DMS79 (cell line): Measurements from ENCODE around the gene SPAST.
"Not testable (repeated sequence)": the region's sequence is repeated elsewhere in the genome, so short reads cannot be mapped to it uniquely, and the experiment has no call there.

Experiments used
- DNase-seq: peaks from one replicate; lab custom pipeline; 2025; lab: John Stamatoyannopoulos, UW

The SPAST gene

GRCh38 chr2:32128636-32129035, 65.3 kb downstream of the SPAST start:
- no peak for DNase-seq

DNA sequence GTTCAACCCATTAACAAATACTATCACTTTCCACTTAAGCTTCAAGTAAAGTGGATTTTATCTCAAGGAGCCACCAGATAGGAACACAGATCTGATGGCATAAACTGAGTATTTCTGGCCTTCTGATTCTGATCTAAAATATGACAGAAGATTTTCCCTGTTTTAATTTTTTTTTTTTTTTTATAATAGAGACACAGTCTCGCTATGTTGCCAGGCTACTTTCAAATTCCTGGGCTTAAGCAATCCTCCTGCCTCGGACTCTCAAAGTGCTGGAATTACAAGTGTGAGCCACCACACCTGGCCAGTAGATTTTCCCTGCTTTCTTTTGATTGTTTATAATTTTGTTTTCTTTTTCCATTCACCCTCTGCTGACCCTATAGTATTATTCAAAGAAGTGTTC, 65.7 kb downstream of the SPAST start:
- no peak for DNase-seq

GRCh38 chr2:32135409-32135808, 72.1 kb downstream of the SPAST start:
- DNase-seq = no peak

- DNase-seq = no peak
These were observed 72.7 kb downstream of the SPAST start for GRCh38 chr2:32136097-32136496.

- DNase-seq = not testable (repeated sequence)
These were observed 88.2 kb downstream of the SPAST start for GRCh38 chr2:32151544-32151943.

- DNase-seq = no peak
These were observed 96.3 kb downstream of the SPAST start for GRCh38 chr2:32159678-32160077.

DNA sequence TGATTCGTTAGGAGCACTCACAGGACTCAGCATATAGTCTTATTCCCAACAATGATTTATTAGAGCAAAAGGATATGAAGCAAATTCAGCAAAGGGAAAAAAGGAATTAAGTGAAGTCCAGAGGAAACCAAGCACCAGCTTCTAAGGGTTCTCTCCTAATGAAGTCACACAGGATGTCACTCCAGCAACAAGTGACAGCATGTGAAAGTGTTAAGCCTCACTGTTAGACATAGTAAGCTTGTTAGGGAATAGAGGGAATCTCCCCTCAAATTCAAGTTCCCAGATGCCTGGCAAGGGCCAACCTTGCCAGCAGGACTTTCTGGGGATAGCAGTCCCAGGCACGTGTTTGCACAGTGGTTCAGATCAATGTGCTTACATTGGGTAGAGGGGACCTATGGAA, 97.9 kb downstream of the SPAST start:
- DNase-seq = no peak

- DNase-seq = not testable (repeated sequence)
These were observed 100.9 kb downstream of the SPAST start for GRCh38 chr2:32164254-32164653.

GRCh38 chr2:32165027-32165347, 101.6 kb downstream of the SPAST start:
- not testable (repeated sequence) for DNase-seq

- DNase-seq = no peak
These were observed 102.8 kb downstream of the SPAST start for GRCh38 chr2:32166115-32166574.

DNA sequence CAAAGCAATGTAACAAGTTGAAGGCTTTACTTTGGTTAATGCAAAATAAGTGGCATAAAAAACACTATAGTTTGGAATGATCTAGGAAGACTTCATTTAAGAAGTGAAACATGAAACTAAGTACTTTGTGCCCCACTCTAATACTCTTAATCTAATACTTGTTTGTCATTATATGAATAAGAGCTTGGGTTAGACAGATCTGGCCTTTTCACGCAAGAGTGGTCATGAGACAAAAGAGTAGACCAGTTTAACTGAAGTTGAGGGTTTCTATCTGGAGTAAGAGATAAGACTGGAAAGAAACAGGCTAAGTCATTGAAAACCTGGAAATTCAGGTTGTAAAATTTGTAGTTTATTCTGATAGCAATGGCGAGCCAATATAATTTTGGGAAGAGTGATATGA, 105.2 kb downstream of the SPAST start:
- DNase-seq = peak; percentile 85

DNA sequence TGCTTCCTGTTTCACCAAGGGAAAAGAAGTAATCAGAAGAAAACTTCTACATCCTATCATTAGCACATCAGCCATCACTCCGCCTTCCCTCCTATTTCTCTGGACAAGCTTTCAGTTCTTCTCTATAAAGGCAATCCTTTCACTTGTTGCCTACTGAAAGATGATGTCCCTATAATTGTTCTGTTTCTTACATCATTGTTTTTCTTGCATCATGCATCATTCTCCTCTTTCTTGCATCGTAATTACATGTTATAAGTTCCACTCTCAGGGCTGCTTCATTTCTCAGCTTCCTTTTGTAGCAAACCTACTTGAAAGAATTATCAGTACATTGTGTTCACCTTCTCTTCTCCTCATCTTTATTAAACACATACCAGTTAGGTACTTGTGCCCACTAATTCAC, 109.5 kb downstream of the SPAST start:
- DNase-seq = no peak

DNA sequence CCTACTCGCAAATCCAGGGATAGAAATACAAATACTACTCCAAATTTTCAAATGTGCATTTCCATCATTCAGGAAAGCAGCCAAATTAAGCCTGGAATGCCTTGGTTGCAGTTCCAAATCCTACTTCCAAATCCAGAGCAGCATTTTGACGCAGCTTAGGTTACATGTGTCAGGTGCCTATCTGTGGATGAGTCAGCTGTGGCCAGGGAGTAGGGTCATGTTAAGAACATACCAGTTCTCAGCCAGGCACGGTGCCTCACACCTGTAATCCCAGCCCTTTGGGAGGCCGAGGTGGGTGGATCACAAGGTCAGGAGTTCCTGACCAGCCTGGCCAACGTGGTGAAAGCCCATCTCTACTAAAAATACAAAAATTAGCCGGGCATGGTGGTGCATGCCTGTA, 119.3 kb downstream of the SPAST start:
- no peak for DNase-seq

DNA sequence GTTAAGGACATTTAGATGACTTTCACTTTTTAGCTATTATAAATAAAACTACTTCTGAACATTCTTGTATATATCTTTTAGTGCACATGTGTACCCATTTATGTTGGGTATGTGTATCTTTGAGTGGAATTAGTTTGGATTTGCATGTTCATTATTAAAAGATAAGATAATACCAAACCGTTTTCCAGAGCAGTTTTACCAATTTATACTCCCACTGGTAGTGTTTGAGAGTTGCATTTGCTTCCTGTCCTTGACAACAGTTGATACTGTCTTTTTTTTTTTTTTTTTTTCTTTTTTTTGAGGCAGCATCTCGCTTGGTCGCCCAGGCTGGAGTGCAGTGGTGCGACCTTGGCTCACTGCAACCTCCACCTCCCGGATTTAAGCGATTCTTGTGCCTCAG, 125.7 kb downstream of the SPAST start:
- no peak for DNase-seq

DNA sequence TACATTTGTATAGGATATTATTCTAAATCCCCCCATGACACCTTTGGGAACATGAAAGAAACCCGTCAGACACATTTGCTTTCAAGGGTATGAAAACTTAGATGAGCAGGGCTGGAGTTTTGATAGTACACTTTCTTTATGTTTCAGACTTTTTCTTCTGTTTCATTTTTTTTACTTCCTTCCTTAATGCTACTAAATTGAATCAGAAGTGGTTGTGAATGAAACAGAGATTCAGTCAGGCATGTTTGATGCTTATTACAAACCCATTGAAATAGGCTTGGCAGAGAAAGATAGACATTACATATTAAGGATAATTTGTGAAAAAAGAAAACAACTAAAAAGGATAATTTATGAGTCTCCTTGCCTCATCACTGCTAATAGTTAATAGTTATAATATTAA, 129.1 kb downstream of the SPAST start:
- no peak for DNase-seq

- DNase-seq = no peak
These were observed 137.5 kb downstream of the SPAST start for GRCh38 chr2:32200814-32201213.

DNA sequence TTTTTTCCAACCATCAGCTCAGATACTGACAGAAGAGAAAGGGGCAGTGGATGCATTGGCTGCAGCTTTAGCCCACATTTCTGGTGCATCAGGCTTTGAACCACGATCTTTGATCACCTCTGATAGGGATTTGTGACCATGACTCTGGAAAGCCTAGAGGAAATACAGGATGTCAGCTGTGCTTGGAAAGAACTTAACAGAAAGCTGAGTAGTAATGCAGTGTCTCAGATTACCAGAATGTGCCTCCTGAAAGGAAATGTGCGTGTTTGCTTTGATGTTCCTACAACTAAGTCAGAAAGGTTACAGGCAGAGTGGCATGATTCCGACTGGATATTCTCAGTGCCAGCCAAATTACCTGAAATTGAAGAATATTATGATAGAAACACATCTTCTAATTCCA, 140.1 kb downstream of the SPAST start:
- not testable (repeated sequence) for DNase-seq
